Stimulated activated CD4-positive, alpha-beta T cell treated with anti-CD3 and anti-CD28 coated beads, TNF-alpha, amount 100 ng/mL, for 4 hours (primary cell): Measurements from ENCODE around the gene RNGTT.

ENCODE experiments used
- DNase-seq, 3 experiments: peaks; one replicate each; pipeline ENCODE4 v3.0.0-alpha.2; 2020; ENCODE audit warnings: low read depth in 3 of 3

The RNGTT gene

DNA sequence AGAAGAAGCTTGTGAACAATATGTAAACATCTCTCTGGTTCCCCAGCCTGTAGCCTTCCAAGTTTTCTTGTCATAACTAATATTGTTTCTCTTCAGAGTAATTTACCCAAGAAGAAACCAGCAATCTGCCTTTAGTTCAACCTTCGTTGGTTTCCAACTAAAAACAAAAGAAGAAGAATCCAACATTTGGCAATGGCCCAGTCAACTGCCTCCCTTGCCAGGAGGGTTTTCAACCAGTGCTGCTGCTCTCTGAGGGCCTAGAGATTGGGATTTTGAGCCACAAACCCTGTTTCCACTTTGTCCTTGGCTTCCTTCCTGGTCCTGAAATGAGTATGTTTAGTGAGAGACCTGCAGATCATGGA is 401.5 kb downstream of the RNGTT start:
- DNase-seq, result no peak

DNA sequence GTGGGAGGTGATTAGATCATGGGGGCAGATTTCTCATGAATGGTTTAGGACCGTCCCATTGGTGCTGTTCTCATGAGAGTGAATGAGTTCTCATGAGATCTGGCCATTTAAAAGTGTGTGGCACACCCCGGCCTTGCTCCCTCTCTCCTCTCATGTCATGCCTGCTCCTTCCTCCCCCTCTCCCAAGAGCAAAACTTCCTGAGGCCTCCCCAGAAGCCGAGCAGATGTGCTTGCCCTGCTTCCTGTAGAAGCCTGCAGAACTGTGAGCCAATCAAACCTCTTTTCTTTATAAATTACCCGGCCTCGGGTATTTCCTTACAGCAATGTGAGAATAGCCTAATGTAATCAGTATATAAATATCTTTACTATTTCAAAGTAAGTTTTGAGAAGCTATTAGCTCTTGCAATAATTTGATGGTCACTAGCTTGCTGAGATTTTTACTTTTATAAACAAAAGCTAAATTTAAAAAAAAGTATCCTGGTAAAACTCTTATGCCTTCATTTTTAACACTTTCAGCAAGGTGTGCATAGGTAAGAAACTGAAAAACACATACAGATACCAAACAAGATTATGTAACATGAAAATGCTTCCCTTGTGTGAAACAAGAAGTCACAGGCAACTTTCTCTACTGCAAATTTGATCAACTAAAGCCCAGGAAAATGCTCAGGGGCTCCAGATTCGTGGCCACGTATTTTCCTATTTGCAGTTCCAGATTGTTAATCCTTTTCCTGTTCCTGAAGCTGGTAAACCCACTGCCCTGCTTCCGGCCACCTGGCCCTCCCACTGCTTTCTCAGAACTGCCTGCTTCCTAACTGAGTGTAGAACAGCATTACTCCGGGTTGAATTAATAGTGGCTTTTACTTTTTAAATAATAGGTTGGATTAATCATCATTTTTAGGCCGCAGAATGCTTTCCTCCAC is 402.1 kb downstream of the RNGTT start:
- no peak for DNase-seq
